Cardiac septum (tissue), 1 donor: Measurements from ENCODE around the gene CCDC127. TPM values are rescaled to one million over a fixed set of nuclear protein-coding genes. Genes with fewer than 3 reads are reported as not detected.
A peak's percentile ranks its signal among the peaks of the same experiment; 100 is the strongest.

ENCODE experiments used
- DNase-seq: peaks from one replicate; pipeline ENCODE4 v3.0.0-alpha.2; 2020; ENCODE audit warnings: low spot score
- intact Hi-C: fragments of 100-400 bp; cut with DNase I; formaldehyde crosslinking; loops from one replicate; pipeline ENCODE4 v1.14.0; 2022
- total RNA-seq: library from RNA; stranded (reverse); fragmentation: NEBNext Ultra II Directional; extraction: Animal tissue kit (Norgen Biotek cat#: 25700); gene quantifications from one replicate; pipeline ENCODE4 v1.2.1, GENCODE V29; 2021
- donor health status: DM: no; HTN: no; CAD: no.

CCDC127 gene
- total RNA-seq, 1 donor from 2014 or later = 9.6 TPM

DNA sequence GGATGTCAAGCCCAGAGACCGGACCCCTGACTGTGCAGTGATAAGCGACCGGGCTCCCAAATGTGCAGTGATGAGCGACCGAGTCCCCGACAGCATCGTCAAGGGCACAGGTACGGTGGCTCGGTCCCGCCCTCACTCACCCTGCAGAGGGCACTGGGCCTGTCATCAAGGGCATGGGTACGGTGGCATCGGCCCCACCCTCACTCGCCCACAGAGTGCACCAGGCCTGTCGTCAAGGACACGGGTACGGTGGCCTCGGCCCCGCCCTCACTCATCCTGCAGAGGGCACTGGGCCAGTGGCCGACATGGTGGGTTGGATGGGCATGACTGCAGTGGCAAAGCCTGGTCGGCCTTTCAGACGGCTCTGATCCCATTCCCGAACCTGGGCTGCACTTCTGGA, 36.4 kb downstream of the CCDC127 start:
- DNase-seq = no peak
- intact Hi-C loops = no loop called here

DNA sequence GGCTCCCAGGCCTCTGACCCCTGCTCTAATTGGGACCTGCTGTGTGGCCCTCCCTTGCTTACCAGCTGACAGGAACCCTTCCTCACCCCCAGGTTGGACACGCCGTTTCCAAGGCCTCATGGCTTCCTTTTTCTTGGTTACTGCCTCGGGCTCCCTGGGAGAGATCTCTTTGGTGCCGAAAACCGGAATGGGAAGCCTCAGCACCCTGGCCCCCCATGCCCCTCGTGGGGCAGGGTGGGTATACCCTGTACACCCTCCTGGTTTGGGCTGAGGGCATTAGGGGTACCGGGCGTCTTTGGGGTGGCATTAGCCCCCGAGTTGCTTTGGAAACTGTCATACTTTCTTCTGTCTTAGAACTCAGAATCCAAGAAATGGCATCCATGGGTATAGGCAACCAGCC, 36.8 kb downstream of the CCDC127 start:
- intact Hi-C loops = no loop called here
- DNase-seq = no peak

DNA sequence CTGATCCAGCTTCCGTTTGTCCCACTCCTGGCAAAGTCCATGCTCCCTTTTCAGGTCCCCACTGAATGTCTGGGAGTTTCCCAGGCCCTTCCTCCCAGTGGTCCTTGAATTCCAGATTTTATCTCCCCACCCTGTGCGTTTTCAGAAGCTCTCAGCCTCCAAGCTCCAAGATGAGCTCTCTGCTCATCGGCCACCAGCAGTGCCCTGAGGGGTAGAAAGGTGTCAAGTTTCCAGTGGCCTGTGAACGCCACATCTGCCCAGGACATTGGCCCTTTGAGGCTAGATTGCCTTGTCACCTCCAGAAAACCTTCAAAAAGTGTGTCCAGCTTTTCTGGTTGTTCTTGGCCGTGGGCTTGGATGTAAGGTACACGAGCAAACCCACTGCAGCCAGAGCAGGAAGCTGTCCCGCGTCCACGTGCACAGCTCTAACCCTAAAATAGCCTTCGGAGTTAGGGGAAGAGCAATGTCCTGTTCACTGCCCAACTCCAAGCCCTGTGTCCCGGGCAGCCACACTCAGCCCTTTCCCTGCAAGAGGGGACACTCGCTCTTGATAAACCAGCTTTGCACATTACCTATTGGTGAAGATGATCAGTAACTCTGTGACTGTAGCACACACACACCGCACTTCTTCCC, 37.6 kb downstream of the CCDC127 start:
- intact Hi-C loops = no loop called here
- no peak for DNase-seq

- intact Hi-C loops = no loop called here
These were observed 38.6 kb downstream of the CCDC127 start for GRCh38 chr5:179401-179800.

GRCh38 chr5:178110-178509, 39.8 kb downstream of the CCDC127 start:
- DNase-seq = no peak
- intact Hi-C loops = no loop called here

More at GRCh38 chr5:179401-179800, 38.6 kb downstream of the CCDC127 start:
- no peak for DNase-seq

DNA sequence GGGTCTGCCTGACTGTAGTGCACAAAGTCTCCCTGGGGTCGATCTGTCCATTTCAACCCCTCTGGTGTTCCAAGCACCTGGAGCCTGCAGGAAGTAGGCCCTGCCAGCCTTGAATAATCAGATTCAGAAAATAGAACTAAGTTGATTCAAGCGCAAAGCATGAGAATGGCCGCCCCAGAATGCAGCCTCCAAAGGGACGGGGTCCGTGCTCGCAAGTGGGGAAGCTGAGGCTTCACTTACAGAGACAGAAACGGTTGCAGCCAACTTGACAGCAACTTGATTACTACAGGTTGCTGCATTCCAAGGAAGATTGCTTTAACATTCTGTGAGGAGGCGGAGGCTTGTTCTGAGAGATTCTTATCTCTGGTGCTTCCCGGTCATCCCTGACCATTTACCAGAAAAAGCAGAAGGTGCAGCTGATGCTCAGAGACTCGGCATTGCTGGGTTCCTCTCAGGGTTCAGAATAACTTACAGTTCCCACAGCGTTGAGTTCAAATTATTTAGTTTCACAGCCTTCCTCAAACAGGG, 41.6 kb downstream of the CCDC127 start:
- DNase-seq = no peak
- intact Hi-C loops = no loop called here

- peak; percentile 67 for DNase-seq
- intact Hi-C loops = no loop called here
These were observed 43.0 kb downstream of the CCDC127 start for GRCh38 chr5:174876-175465.

- DNase-seq = peak; percentile 5
- intact Hi-C loops = no loop called here
These were observed 43.7 kb downstream of the CCDC127 start for GRCh38 chr5:174291-174600.

GRCh38 chr5:173392-174290, 44.3 kb downstream of the CCDC127 start:
- intact Hi-C loops = no loop called here
- DNase-seq = peak; percentile 39

DNA sequence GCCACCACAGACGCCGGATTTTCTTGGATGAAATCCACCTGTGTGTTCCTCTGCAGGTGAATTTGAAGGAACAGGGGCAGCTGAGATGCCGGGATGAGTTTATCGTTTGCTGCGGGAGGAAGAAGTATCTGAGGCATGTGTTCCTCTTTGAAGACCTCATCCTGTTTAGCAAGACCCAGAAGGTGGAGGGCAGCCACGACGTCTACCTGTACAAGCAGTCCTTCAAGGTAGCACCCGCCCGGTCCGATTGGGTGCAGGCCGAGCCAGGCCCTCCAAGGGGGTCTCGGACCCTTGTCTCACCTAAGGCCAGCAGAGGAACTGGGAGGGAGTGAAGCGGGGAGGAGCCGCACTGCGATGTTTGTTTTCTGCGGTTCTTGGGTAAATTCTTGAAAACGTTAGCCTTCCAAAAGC, 45.1 kb downstream of the CCDC127 start:
- DNase-seq = peak; percentile 67
- intact Hi-C loops = no loop called here

DNA sequence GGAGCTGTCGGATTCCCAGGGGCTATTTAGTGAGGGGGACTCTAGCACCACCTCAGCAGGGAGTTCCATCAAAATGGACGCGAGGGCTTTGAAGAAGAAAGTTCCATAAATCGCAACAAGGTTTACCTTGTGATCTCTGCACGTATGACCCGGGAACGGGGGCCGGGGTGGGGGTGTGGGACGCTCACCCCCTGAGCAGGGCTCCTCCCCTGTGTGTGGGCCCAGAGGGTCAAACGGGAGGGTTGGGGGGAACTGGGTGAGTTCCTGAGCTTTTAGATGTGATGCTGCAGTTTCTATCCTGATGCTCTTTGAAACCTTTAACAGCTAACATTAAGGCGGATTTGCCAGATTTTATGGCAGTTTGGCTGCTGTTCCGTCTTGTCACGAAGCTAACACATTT, 45.5 kb downstream of the CCDC127 start:
- intact Hi-C loops = no loop called here
- peak; percentile 26 for DNase-seq

DNA sequence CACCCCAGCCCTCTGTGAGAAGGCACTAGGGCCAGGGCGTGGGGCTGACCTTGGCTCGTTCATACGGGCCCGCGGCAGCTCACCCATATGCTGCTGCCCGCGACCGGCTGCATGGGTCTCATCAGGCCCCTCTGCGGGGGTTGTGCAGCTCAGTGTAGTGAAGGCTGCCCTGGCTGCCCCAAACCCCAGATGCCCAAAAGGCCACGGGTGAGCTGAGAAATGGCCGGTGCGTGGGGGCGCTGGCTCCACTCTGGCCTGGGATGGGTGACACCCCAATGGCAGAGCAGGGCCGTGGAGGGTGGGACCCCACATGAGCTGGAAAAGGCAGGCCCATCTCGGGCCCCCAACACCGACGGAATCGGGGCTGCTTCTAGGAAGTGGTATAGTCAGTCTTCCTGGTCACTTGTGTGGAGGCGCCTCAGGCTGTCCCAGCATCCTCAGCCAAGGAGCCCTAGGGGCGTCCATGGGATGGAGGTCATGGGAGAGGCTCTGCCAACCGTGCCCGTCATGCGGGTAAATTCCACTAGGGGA, 46.1 kb downstream of the CCDC127 start:
- intact Hi-C loops = no loop called here
- peak; percentile 73 for DNase-seq

- intact Hi-C loops = no loop called here
These were observed 46.8 kb downstream of the CCDC127 start for GRCh38 chr5:170971-171800.

GRCh38 chr5:169728-170094, 48.2 kb downstream of the CCDC127 start:
- intact Hi-C loops = no loop called here
- peak; percentile 61 for DNase-seq

More at GRCh38 chr5:170971-171800, 46.8 kb downstream of the CCDC127 start:
- DNase-seq = peak; percentile 74

DNA sequence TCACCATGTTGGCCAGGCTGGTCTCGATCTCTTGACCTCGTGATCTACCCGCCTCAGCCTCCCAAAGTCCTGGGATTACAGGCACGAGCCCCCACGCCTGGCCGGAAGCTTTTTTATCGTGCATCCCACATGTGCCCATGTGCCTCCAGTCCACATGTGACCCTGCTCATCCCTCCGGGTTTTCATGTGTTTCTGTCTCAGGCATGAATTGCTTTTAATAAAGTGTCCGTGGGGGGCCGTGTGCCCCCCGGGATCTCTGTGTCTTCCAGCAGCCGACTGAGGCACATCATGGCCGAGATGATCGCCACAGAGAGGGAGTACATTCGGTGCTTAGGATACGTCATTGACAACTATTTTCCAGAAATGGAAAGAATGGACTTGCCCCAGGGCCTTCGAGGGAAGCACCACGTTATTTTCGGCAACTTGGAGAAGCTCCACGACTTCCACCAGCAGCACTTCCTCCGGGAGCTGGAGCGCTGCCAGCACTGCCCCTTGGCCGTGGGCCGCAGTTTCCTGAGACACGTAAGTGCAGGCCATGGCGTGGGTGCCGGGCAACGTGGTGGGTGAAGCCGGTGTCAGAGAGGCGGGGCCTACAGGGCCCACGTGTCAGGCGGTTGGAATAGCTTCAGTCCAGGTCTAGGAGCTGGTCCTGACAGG, 48.8 kb downstream of the CCDC127 start:
- DNase-seq = peak; percentile 80
- intact Hi-C loops = no loop called here

- intact Hi-C loops = no loop called here
- peak; percentile 53 for DNase-seq
These were observed 49.8 kb downstream of the CCDC127 start for GRCh38 chr5:167982-168660.

DNA sequence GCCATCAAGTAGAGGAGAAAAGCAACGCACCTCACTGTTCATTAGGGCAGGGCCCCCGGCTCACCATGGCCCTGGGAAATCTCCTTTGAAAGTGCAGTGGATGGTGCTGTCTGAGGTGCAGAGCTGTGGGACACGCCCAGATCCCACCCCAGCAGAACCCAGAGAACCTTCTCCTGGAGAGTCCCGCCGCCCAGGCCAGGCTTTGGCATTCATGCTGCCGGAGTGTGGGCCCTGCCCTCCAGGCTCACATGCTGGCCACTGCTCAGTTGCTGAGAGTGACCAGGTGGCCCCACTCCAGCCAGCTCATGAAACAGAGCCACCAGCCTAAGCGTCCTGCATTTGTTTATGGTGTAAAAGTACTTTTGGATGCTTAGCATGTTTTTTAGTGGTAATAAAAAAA, 50.4 kb downstream of the CCDC127 start:
- intact Hi-C loops = no loop called here
- peak; percentile 71 for DNase-seq
